Tibial nerve (tissue), 4 donors: ENCODE data around the gene IMPDH1. TPM values are rescaled to one million over a fixed set of nuclear protein-coding genes. Genes with fewer than 3 reads are reported as not detected.
A peak's percentile ranks its signal among the peaks of the same experiment; 100 is the strongest.

Experiments used
- DNase-seq, 2 donors: peaks; one replicate each; pipeline ENCODE4 v3.0.0-alpha.2; 2019; ENCODE audit warnings: low spot score in 2 of 2
- H3K27ac ChIP-seq, 4 donors: fragments of 200-600 bp; sonication (generic) in 3 of 4; one replicate each; pipeline ENCODE4 v1.5.1; 2017 to 2019; ENCODE audit warnings: mild to moderate bottlenecking in 1 of 4
- H3K27me3 ChIP-seq, 2 donors: fragments of 200-600 bp; sonication (generic) in 1 of 2; one replicate each; pipeline versions ENCODE4 v1.5.1 to v1.6.0; 2017 to 2019
- H3K36me3 ChIP-seq, 3 donors: fragments of 200-600 bp; sonication (generic); one replicate each; pipeline ENCODE4 v1.5.1; 2018 to 2019
- H3K4me1 ChIP-seq, 4 donors: fragments of 200-600 bp; sonication (generic) in 3 of 4; one replicate each; pipeline ENCODE4 v1.5.1; 2017 to 2019
- H3K4me3 ChIP-seq, 4 donors: fragments of 200-600 bp; sonication (generic) in 3 of 4; one replicate each; pipeline ENCODE4 v1.5.1; 2017 to 2019; ENCODE audit warnings: mild to moderate bottlenecking in 1 of 4, moderate library complexity in 1 of 4
- H3K9me3 ChIP-seq, 4 donors: fragments of 200-600 bp; sonication (generic) in 3 of 4; one replicate each; pipeline ENCODE4 v1.5.1; 2017 to 2019
- CTCF ChIP-seq, 5 experiments: fragments of 200-600 bp in 3 of 5; fragments of 450-650 bp in 2 of 5; sonication (generic) in 3 of 5; IDR thresholded peaks; one replicate each; pipeline ENCODE4 v1.5.1; 2016 to 2019; ENCODE audit warnings: antibody characterized with exemption in 5 of 5, mild to moderate bottlenecking in 3 of 5, moderate library complexity in 2 of 5
- EP300 ChIP-seq, 2 donors: sonication (generic); formaldehyde crosslinking; IDR thresholded peaks; one replicate each; pipeline ENCODE4 v1.6.1; 2017; ENCODE audit warnings: antibody characterized with exemption in 2 of 2, mild to moderate bottlenecking in 1 of 2
- POLR2A ChIP-seq, 2 donors: fragments of 450-650 bp; IDR thresholded peaks; one replicate each; pipeline ENCODE4 v1.6.1; 2017; ENCODE audit warnings: antibody characterized with exemption in 2 of 2, mild to moderate bottlenecking in 2 of 2, moderate library complexity in 2 of 2
- WGBS, 2 donors: methylation state at CpG; one replicate each; pipeline ENCODE4 v1.1.5; 2018; 5-methylcytosine and 5-hydroxymethylcytosine counted together
- total RNA-seq, 4 donors: library from RNA; depleted of rRNA; stranded (reverse); fragments of >200 nt; gene quantifications; one replicate each; pipeline ENCODE4 v1.1.0, GENCODE V29; 2016

Gene IMPDH1
- total RNA-seq, 4 donors from 2014 or later: 50.2 to 102 (median 74.0) TPM

DNA sequence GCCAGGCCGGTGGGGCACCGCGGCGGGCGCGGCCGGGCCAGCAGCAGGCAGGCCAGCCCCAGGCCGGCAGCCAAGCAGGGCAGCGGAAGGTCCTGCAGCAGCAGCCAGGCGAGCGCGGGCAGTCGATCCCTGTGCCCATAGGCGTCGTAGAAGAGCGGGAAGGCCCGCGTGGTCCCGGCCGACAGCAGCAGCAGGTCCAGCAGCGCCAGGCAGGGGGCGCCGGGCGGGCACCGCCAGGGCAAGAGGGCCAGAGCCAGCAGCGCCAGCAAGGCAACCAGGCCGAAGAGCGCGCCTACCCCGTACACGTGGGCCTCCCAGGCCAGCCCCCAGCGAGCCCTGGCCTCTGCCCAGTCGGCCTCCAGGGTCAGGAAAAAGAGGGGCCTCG is 57.6 kb downstream of the IMPDH1 start:
- H3K36me3 ChIP-seq: no peaks in the 10 kb centered on the region
- H3K9me3 ChIP-seq: no peaks in the 10 kb centered on the region
- H3K4me3 ChIP-seq: peak overlapping the region in 1 of 4 donors; percentile 46
- no peak for DNase-seq
- peaks cover 0 to 46% of the 10 kb centered on the region in 2 donors for H3K27me3 ChIP-seq
- H3K27ac ChIP-seq: no peak overlapping the region
- WGBS, 2 donors: 9 to 21% methylated on average over 3 to 30 of the region's 34 CpGs
- H3K4me1 ChIP-seq: peaks cover 0 to 18% (median 8%) of the 10 kb centered on the region in 4 donors
- TF ChIP-seq POLR2A (IDR thresholded peaks at IDR 0.05) (no peak), EP300 (IDR thresholded peaks at IDR 0.05) (no peak), CTCF (IDR thresholded peaks at IDR 0.05) (peak; percentile 22 to 58 (median 46))

DNA sequence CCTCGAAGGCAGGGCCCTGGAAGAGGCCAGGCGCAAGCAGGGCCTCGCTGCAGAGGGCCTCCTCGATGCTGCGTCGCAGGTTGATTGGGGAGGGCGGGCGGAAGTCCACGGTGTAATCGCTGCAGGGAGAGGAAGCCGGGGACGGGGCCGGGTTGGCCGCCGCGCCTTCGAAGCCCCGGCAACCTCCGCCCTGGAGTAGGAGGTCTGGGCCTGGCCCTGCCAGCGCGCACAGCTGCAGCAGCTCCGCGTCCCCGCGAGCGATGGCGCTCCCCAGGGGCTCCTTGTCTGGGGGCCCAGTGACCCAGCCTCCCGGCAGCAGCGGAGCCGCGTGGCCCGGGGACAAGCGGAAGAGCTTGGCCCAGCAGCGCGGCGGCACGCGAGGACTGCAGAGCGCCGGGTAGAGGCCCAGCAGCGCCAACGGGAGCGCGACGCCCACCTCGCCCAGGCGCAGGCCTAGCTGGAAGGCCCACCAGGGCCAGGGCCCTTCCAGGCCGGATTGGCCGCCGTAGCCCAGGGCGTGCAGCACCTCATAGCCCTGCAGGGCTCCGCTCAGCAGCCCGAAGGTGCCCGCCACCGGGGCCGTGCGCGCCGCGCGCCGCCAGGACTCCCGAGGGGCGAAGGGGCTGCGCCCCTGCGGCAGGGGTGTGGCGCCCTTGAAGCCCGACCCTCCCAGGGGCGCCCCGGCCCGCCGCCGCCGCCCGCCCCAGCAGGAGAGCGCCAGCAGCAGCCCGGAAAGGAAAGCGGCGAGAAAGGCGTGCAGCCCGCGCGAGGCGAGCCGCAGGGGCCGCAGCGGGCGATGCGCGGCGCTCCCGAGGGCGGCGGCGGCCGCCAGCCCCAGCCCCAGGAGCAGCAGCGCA is 58.3 kb downstream of the IMPDH1 start:
- Histone ChIP-seq H3K36me3 (no peaks in the 10 kb centered on the region), H3K4me3 (peak overlapping the region in 3 of 4 donors; percentile 10 to 46 (median 21)), H3K27me3 (peaks cover 0 to 46% of the 10 kb centered on the region in 2 donors), H3K9me3 (no peaks in the 10 kb centered on the region), H3K27ac (no peak overlapping the region), H3K4me1 (peaks cover 0 to 18% (median 8%) of the 10 kb centered on the region in 4 donors)
- TF ChIP-seq EP300 (IDR thresholded peaks at IDR 0.05): no peak
- TF ChIP-seq CTCF (IDR thresholded peaks at IDR 0.05): no peak
- no peak for TF ChIP-seq POLR2A (IDR thresholded peaks at IDR 0.05)
- WGBS, 2 donors: 18 to 33% methylated on average over 2 to 28 of the region's 97 CpGs
- no peak for DNase-seq

- H3K27me3 ChIP-seq: peaks cover 0 to 46% of the 10 kb centered on the region in 2 donors
- H3K9me3 ChIP-seq: no peaks in the 10 kb centered on the region
- 79 to 81% methylated on average over 12 to 18 of the region's 35 CpGs for WGBS, 2 donors
- peaks cover 0 to 18% (median 8%) of the 10 kb centered on the region in 4 donors for H3K4me1 ChIP-seq
- no peak overlapping the region for H3K27ac ChIP-seq
- no peak overlapping the region for H3K4me3 ChIP-seq
- no peaks in the 10 kb centered on the region for H3K36me3 ChIP-seq
- TF ChIP-seq EP300 (IDR thresholded peaks at IDR 0.05): no peak
- TF ChIP-seq POLR2A (IDR thresholded peaks at IDR 0.05): no peak
- TF ChIP-seq CTCF (IDR thresholded peaks at IDR 0.05): no peak
- DNase-seq: no peak
Observed at GRCh38 chr7:128350708-128351295, 59.0 kb downstream of the IMPDH1 start.

DNA sequence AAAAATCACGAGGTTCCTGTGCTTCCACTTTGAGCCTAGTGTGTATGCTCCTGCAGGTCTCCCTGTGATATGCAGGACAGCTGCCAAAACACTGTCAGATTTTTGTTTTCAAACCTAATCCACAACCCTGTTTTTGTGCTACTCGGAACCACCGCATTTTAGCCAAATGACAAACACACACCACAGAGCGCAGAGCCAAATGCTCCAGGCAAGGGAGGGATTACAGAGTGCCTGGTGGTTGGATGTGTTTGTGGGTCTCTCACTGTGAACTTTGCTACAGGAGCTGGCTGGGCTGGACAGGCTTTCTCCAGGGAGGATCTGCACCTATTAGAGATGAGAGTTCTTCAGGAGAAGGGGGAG is 60.3 kb downstream of the IMPDH1 start:
- peaks cover 0 to 41% of the 10 kb centered on the region in 2 donors for H3K27me3 ChIP-seq
- no peak overlapping the region for H3K27ac ChIP-seq
- H3K4me1 ChIP-seq: peaks cover 0 to 18% (median 8%) of the 10 kb centered on the region in 4 donors
- H3K36me3 ChIP-seq: no peaks in the 10 kb centered on the region
- H3K9me3 ChIP-seq: no peaks in the 10 kb centered on the region
- H3K4me3 ChIP-seq: no peak overlapping the region
- TF ChIP-seq POLR2A (IDR thresholded peaks at IDR 0.05): no peak
- no peak for TF ChIP-seq CTCF (IDR thresholded peaks at IDR 0.05)
- no peak for TF ChIP-seq EP300 (IDR thresholded peaks at IDR 0.05)
- 39 to 48% methylated on average over 4 of the region's 4 CpGs for WGBS, 2 donors
- no peak for DNase-seq

DNA sequence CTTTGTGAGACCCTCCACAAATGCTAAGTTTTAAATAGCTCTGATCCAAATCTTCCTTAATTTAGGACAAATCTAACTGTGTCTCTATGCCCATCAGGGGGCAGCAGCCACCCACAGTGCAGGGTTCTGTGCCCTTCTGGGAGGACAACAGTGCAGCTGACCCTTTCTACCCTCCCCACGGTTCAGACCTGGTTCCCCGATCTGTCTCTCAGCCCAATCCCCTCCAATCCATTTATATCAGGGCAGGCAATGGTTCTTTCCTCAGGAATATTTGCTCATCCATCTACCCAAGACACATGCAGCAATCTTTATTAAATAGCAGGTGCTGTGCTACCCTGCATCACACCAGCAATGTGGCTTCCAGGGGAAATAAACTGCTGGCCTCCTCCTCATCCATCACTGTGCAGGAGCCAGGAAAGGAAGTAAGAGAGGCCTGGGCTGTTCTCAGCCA is 62.1 kb downstream of the IMPDH1 start:
- Histone ChIP-seq H3K27ac (no peak overlapping the region), H3K4me3 (no peak overlapping the region), H3K4me1 (peaks cover 0 to 27% (median 11%) of the 10 kb centered on the region in 4 donors), H3K27me3 (peaks cover 0 to 23% of the 10 kb centered on the region in 2 donors), H3K36me3 (no peaks in the 10 kb centered on the region), H3K9me3 (no peaks in the 10 kb centered on the region)
- no peak for TF ChIP-seq POLR2A (IDR thresholded peaks at IDR 0.05)
- TF ChIP-seq CTCF (IDR thresholded peaks at IDR 0.05): peak; percentile 19 to 51 (median 43)
- TF ChIP-seq EP300 (IDR thresholded peaks at IDR 0.05): no peak
- 3 to 8% methylated on average over 2 of the region's 2 CpGs for WGBS, 2 donors
- peak in 1 of 2 donors; percentile 27 for DNase-seq
